Liver (tissue), 3 donors: ENCODE data around the gene EFCAB10.

Experiments used
- CTCF ChIP-seq: fragments of 150-350 bp; IDR thresholded peaks from 2 replicates; pipeline ENCODE4 v1.5.1; 2017; ENCODE audit warnings: improper control_type of control experiment, low read depth, low read length; ENCODE audit not compliant: missing input control
- EGR1 ChIP-seq, 2 donors: IDR thresholded peaks; 2 replicates each; pipeline ENCODE4 v1.6.1; 2016 to 2018; ENCODE audit warnings: antibody characterized with exemption in 2 of 2, low read depth in 2 of 2
- GABPA ChIP-seq, 2 donors: IDR thresholded peaks in 1 of 2; conservative IDR thresholded peaks in 1 of 2; 2 replicates each; pipeline ENCODE4 v1.6.1; 2016; ENCODE audit warnings: antibody characterized with exemption in 2 of 2, mild to moderate bottlenecking in 1 of 2, moderate library complexity in 1 of 2
- HNF4A ChIP-seq, 2 donors: conservative IDR thresholded peaks; 2 replicates each; pipeline ENCODE4 v1.6.1; 2016; ENCODE audit warnings: antibody characterized with exemption in 2 of 2, mild to moderate bottlenecking in 2 of 2
- JUND ChIP-seq, 2 donors: IDR thresholded peaks; 2 replicates each; pipeline ENCODE4 v1.6.1; 2016; ENCODE audit warnings: antibody characterized with exemption in 2 of 2
- MAX ChIP-seq: IDR thresholded peaks from 2 replicates; pipeline ENCODE4 v1.6.1; 2016; ENCODE audit warnings: antibody characterized with exemption
- NR2F2 ChIP-seq: IDR thresholded peaks from 2 replicates; pipeline ENCODE4 v1.6.1; 2016; ENCODE audit warnings: antibody characterized with exemption
- RAD21 ChIP-seq, 2 donors: IDR thresholded peaks; 2 replicates each; pipeline ENCODE4 v1.6.1; 2016; ENCODE audit warnings: antibody characterized with exemption in 2 of 2, mild to moderate bottlenecking in 2 of 2
- REST ChIP-seq: IDR thresholded peaks from 2 replicates; pipeline ENCODE4 v1.6.1; 2016; ENCODE audit warnings: antibody characterized with exemption, mild to moderate bottlenecking
- TAF1 ChIP-seq: conservative IDR thresholded peaks from 2 replicates; pipeline ENCODE4 v1.6.1; 2016; ENCODE audit warnings: antibody characterized with exemption, mild to moderate bottlenecking
- YY1 ChIP-seq: IDR thresholded peaks from 2 replicates; pipeline ENCODE4 v1.6.1; 2016; ENCODE audit warnings: antibody characterized with exemption, mild to moderate bottlenecking
- donor health status: healthy.
- donor health status: healthy.

- no peak for TF ChIP-seq CTCF
- no peak for TF ChIP-seq EGR1 (IDR thresholded peaks at IDR 0.05; ENCODE audit: low read depth in 2 of 2)
- TF ChIP-seq GABPA (IDR thresholded peaks at IDR 0.05 in 1 of 2, conservative IDR thresholded peaks at IDR 0.05 in 1 of 2), result no peak
- TF ChIP-seq MAX, result no peak
- no peak for TF ChIP-seq JUND (IDR thresholded peaks at IDR 0.05)
- no peak for TF ChIP-seq RAD21 (IDR thresholded peaks at IDR 0.05)
- TF ChIP-seq REST, result no peak
- no peak for TF ChIP-seq NR2F2
- TF ChIP-seq TAF1, result no peak
- TF ChIP-seq YY1, result no peak
- no peak for TF ChIP-seq HNF4A (conservative IDR thresholded peaks at IDR 0.05)
These were observed 16.1 kb downstream of the EFCAB10 start for GRCh38 chr7:105565190-105565589.
